SK-N-MC (cell line): ENCODE results near the gene OR11H6.

ENCODE experiments used
- EZH2 ChIP-seq: fragments of 200-600 bp; sonication (generic); IDR thresholded peaks from one replicate; pipeline ENCODE4 v1.6.1; 2017; ENCODE audit warnings: antibody characterized with exemption
- FOXP2 ChIP-seq: optimal IDR thresholded peaks from 2 replicates; pipeline ENCODE3; 2011; ENCODE audit warnings: mild to moderate bottlenecking, moderate library complexity; ENCODE audit not compliant: insufficient read depth; ENCODE audit errors: extremely low read length, control extremely low read depth
- POLR2AphosphoS5 ChIP-seq: IDR thresholded peaks from 2 replicates; pipeline ENCODE4 v1.6.1; 2012; ENCODE audit warnings: mild to moderate bottlenecking, low read depth, low read length, borderline replicate concordance

DNA sequence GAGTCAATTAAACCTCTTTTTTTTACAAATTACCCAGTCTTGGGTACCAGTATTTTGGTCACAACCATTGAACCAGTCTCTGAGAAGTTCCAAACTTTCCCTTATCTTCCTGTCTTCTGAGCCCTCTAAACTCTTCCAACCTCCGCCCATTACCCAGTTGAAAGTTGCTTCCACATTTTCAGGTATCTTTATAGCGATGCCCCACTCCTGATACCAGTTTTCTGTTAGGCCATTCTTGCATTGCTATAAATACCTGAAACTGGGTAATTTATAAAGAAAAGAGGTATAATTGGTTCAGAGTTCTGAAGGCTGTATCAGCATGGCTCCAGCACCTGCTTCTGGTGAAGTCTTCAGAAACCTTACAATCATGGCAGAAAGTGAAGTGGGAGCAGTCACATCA is 50.6 kb downstream of the OR11H6 start:
- no peak for TF ChIP-seq POLR2AphosphoS5
- TF ChIP-seq EZH2, result no peak
- TF ChIP-seq FOXP2, result no peak
